Endothelial cell of umbilical vein (primary cell): ENCODE data around the gene SYNDIG1. TPM values are rescaled to one million over a fixed set of nuclear protein-coding genes. Genes with fewer than 3 reads are reported as not detected.

Experiments used
- BruUV-seq: library from RNA; stranded (reverse); fragments of 400-500 nt; replicated peaks from 2 replicates; lab custom pipeline; 2021; lab: Mats Ljungman, UMichigan
- CTCF ChIA-PET: fragments of 300-600, 350-600 bp; sonication (Branson Sonifier 250); formaldehyde crosslinking; loops from one replicate; lab custom pipeline; 2021; ENCODE audit warnings: antibody characterized with exemption, inconsistent platforms; lab: Charles Lee
- POLR2A ChIA-PET: fragments of 300-600, 350-600 bp; sonication (Branson Sonifier 250); formaldehyde crosslinking; loops from one replicate; lab custom pipeline; 2021; ENCODE audit warnings: antibody characterized with exemption, inconsistent platforms; lab: Charles Lee
- DNase-seq: peaks from one replicate; pipeline ENCODE4 v3.0.0-alpha.2; 2011; ENCODE audit warnings: low read depth, low spot score
- FAIRE-seq: peaks from 2 replicates; lab custom pipeline; 2011; peaks lifted over from hg19 to GRCh38; lab: Jason Lieb, UNC
- H2AFZ ChIP-seq: 2 replicates; pipeline ENCODE4 v1.6.0; 2012; ENCODE audit warnings: low read depth, low read length, control low read depth, inconsistent platforms
- H3K27ac ChIP-seq: 2 replicates; pipeline ENCODE4 v1.5.1; 2011; ENCODE audit warnings: low read depth, mild to moderate bottlenecking, control low read depth, low read length, moderate library complexity; ENCODE audit not compliant: insufficient read depth
- H3K27me3 ChIP-seq, 2 experiments: 2 replicates each; pipeline versions ENCODE4 v1.6.0 to v1.6.1; 2011; ENCODE audit warnings: low read length in 2 of 2, mixed read lengths in 1 of 2; ENCODE audit not compliant: control insufficient read depth in 2 of 2, insufficient read depth in 2 of 2
- H3K36me3 ChIP-seq, 2 experiments: 2 replicates in 1 of 2; 3 replicates in 1 of 2; pipeline ENCODE4 v1.5.1; 2011; ENCODE audit warnings: low read length in 2 of 2, mild to moderate bottlenecking in 1 of 2, moderate library complexity in 1 of 2; ENCODE audit not compliant: control insufficient read depth in 2 of 2, insufficient read depth in 2 of 2; ENCODE audit errors: extremely low read depth in 1 of 2
- H3K4me1 ChIP-seq: 3 replicates; pipeline ENCODE4 v1.5.1; 2011; ENCODE audit warnings: mild to moderate bottlenecking, low read length; ENCODE audit not compliant: control insufficient read depth, insufficient read depth; ENCODE audit errors: extremely low read depth
- H3K4me2 ChIP-seq: 2 replicates; pipeline ENCODE4 v1.6.1; 2011; ENCODE audit warnings: low read length, control low read depth, mixed read lengths; ENCODE audit not compliant: insufficient read depth
- H3K4me3 ChIP-seq, 3 experiments: fragments of 200-600 bp in 1 of 3; sonication (generic), shearing (Covaris generic) in 1 of 3; replicated peaks in 1 of 3; 2 replicates each; pipeline ENCODE4 v1.5.1; 2011 to 2016; ENCODE audit warnings: control low read depth in 3 of 3, low read length in 3 of 3, mild to moderate bottlenecking in 2 of 3, inconsistent platforms in 1 of 3, low read depth in 1 of 3, moderate library complexity in 1 of 3; ENCODE audit not compliant: insufficient read depth in 1 of 3
- H3K79me2 ChIP-seq: 2 replicates; pipeline ENCODE4 v1.6.0; 2012; ENCODE audit warnings: low read length, inconsistent platforms; ENCODE audit not compliant: control insufficient read depth, insufficient read depth
- H3K9ac ChIP-seq: replicated peaks from 2 replicates; pipeline ENCODE3; 2011; ENCODE audit warnings: low read length, control low read depth; ENCODE audit not compliant: insufficient read depth; ENCODE audit errors: extremely low read depth
- H3K9me1 ChIP-seq: replicated peaks from 3 replicates; pipeline ENCODE4 v1.6.0; 2011; ENCODE audit warnings: mild to moderate bottlenecking, low read length; ENCODE audit not compliant: control insufficient read depth, insufficient read depth; ENCODE audit errors: extremely low read depth
- H3K9me3 ChIP-seq: replicated peaks from 2 replicates; pipeline ENCODE4 v1.5.1; 2012; ENCODE audit warnings: low read length, inconsistent platforms; ENCODE audit not compliant: control insufficient read depth, insufficient read depth
- H4K20me1 ChIP-seq: replicated peaks from 2 replicates; pipeline ENCODE3; 2011; ENCODE audit warnings: mild to moderate bottlenecking, low read length; ENCODE audit not compliant: control insufficient read depth, insufficient read depth; ENCODE audit errors: extremely low read depth
- CTCF ChIP-seq, 2 donors: IDR thresholded peaks; 1 replicate in 1 of 2; 2 replicates in 1 of 2; pipeline ENCODE4 v1.5.1; 2011; ENCODE audit warnings: low read length in 2 of 2, mild to moderate bottlenecking in 2 of 2, moderate library complexity in 2 of 2, control low read depth in 1 of 2, inconsistent platforms in 1 of 2, low read depth in 1 of 2; ENCODE audit not compliant: insufficient read depth in 1 of 2; ENCODE audit errors: extremely low read depth in 1 of 2
- EZH2 ChIP-seq: IDR thresholded peaks from 2 replicates; pipeline ENCODE4 v1.6.1; 2012; ENCODE audit warnings: borderline replicate concordance, low read depth, mild to moderate bottlenecking, moderate library complexity, low read length, inconsistent platforms; ENCODE audit not compliant: severe bottlenecking
- FOS ChIP-seq: IDR thresholded peaks from 2 replicates; pipeline ENCODE4 v1.6.1; 2011; ENCODE audit warnings: mild to moderate bottlenecking, low read length, moderate library complexity, borderline replicate concordance; ENCODE audit not compliant: insufficient read depth
- GATA2 ChIP-seq: IDR thresholded peaks from 2 replicates; pipeline ENCODE4 v1.7.0; 2011; ENCODE audit warnings: low read depth, mild to moderate bottlenecking, moderate library complexity, mixed read lengths, low read length; ENCODE audit not compliant: insufficient read length, insufficient read depth
- JUN ChIP-seq: IDR thresholded peaks from 2 replicates; pipeline ENCODE4 v1.6.1; 2011; ENCODE audit warnings: borderline replicate concordance, low read depth; ENCODE audit not compliant: insufficient read length, insufficient read depth
- MAX ChIP-seq: IDR thresholded peaks from 2 replicates; pipeline ENCODE4 v1.6.1; 2011; ENCODE audit not compliant: insufficient read depth, insufficient read length
- MYC ChIP-seq: IDR thresholded peaks from one replicate; pipeline ENCODE4 v1.6.1; 2011; ENCODE audit warnings: mild to moderate bottlenecking, low read depth, low read length
- POLR2A ChIP-seq: IDR thresholded peaks from 2 replicates; pipeline ENCODE4 v1.6.1; 2012; ENCODE audit warnings: low read depth, mild to moderate bottlenecking, control low read depth, low read length
- POLR2AphosphoS5 ChIP-seq: IDR thresholded peaks from 2 replicates; pipeline ENCODE4 v1.6.1; 2012; ENCODE audit warnings: low read depth, mild to moderate bottlenecking, control low read depth, low read length, moderate library complexity; ENCODE audit not compliant: insufficient read depth
- dilution Hi-C: fragments of 300-500 bp; cut with MboI; formaldehyde crosslinking; loops from one replicate; pipeline ENCODE4 v1.15.0; 2019; ENCODE audit warnings: low sequenced_read_pairs; ENCODE audit not compliant: extremely low pct_ligation_motif_present
- intact Hi-C: fragments of 100-400 bp; cut with micrococcal nuclease; formaldehyde crosslinking; loops from one replicate; pipeline ENCODE4 v1.10.0; 2022
- polyA plus RNA-seq, 4 experiments: library from polyadenylated mRNA; depleted of rRNA in 3 of 4; stranded (reverse) in 3 of 4; unstranded in 1 of 4; fragments of >200 nt; gene quantifications; 2 replicates each; pipeline versions ENCODE4 v1.2.1 to v1.2.3, GENCODE V29; 2011 to 2012; ENCODE audit warnings: missing spikeins in 1 of 4
- total RNA-seq: library from RNA; stranded (reverse); gene quantifications from 2 replicates; pipeline ENCODE4 v1.2.3, GENCODE V29; 2021

SYNDIG1 gene
- total and polyA plus RNA-seq, 2 donors (not counting 3 experiments of a cell fraction or from before 2014, with no cell fraction given) = not detected

- Histone ChIP-seq H3K27ac (no peak overlapping the region), H3K9ac (no peak overlapping the region), H3K9me3 (no peaks in the 10 kb centered on the region), H3K4me3 (no peak overlapping the region), H3K27me3 (no peaks in the 10 kb centered on the region), H3K4me2 (no peak overlapping the region), H3K9me1 (no peaks in the 10 kb centered on the region), H3K36me3 (no peaks in the 10 kb centered on the region), H2AFZ (no peak overlapping the region), H3K79me2 (no peaks in the 10 kb centered on the region), H4K20me1 (no peaks in the 10 kb centered on the region), H3K4me1 (no peaks in the 10 kb centered on the region)
- ChIA-PET CTCF (no interaction called here), POLR2A (no interaction called here)
- no peak for DNase-seq
- TF ChIP-seq POLR2AphosphoS5 = no peak
- no TSS peak for BruUV-seq
- FAIRE-seq = no peak
- intact Hi-C loops (no loop called here), dilution Hi-C loops (no loop called here)
Measured at GRCh38 chr20:24441661-24442060, 27.8 kb upstream of the SYNDIG1 start.

GRCh38 chr20:24442909-24443308 lies 26.5 kb upstream of the SYNDIG1 start:
- CTCF ChIA-PET = no interaction called here
- no peak overlapping the region for H2AFZ ChIP-seq
- H3K27me3 ChIP-seq = no peaks in the 10 kb centered on the region

More at GRCh38 chr20:24442909-24443308, 26.5 kb upstream of the SYNDIG1 start:
- dilution Hi-C loops (no loop called here), intact Hi-C loops (no loop called here)
- no peak for FAIRE-seq
- Histone ChIP-seq H4K20me1 (no peaks in the 10 kb centered on the region), H3K27ac (no peak overlapping the region), H3K4me3 (no peak overlapping the region), H3K4me2 (no peak overlapping the region), H3K36me3 (no peaks in the 10 kb centered on the region), H3K9ac (no peak overlapping the region), H3K9me1 (no peaks in the 10 kb centered on the region), H3K79me2 (no peaks in the 10 kb centered on the region), H3K9me3 (no peaks in the 10 kb centered on the region), H3K4me1 (no peaks in the 10 kb centered on the region)
- TF ChIP-seq MYC = no peak
- no peak for TF ChIP-seq POLR2AphosphoS5
- TF ChIP-seq POLR2A = no peak
- no peak for TF ChIP-seq EZH2
- TF ChIP-seq GATA2 = no peak
- no peak for TF ChIP-seq FOS
- no peak for TF ChIP-seq MAX
- TF ChIP-seq CTCF (IDR thresholded peaks at IDR 0.05; ENCODE audit: extremely low read depth in 1 of 2, insufficient read depth in 1 of 2, low read depth in 1 of 2, low read length in 2 of 2) = no peak
- no peak for TF ChIP-seq JUN
- BruUV-seq = no TSS peak
- no peak for DNase-seq
- POLR2A ChIA-PET = no interaction called here
